Activated naive CD8-positive, alpha-beta T cell treated with anti-CD3 and anti-CD28 coated beads, Interleukin-2, amount 10 ng/mL, durations not matched to agents 7 days and 5 days (primary cell): Measurements from ENCODE around the gene ERH. TPM values are rescaled to one million over a fixed set of nuclear protein-coding genes. Genes with fewer than 3 reads are reported as not detected.
"Not testable (repeated sequence)": the region's sequence is repeated elsewhere in the genome, so short reads cannot be mapped to it uniquely, and the experiment has no call there.

Source experiments
- ATAC-seq: fragments of 150-1000 bp; cut with Tn5 transposase; one replicate; pipeline ENCODE4 v1.10.0; 2021; ENCODE audit warnings: low read depth, moderate library complexity
- POLR2A ChIA-PET: fragments of 350-600 bp; sonication (Branson Sonifier 250); formaldehyde crosslinking; loops from one replicate; lab custom pipeline; 2021; ENCODE audit warnings: antibody characterized with exemption; lab: Charles Lee
- DNase-seq: peaks from one replicate; pipeline ENCODE4 v3.0.0; 2021
- H3K27ac Mint-ChIP-seq: one replicate; pipeline ENCODE4 v1.8.0; 2022; ENCODE audit warnings: mild to moderate bottlenecking, mixed read lengths
- H3K27me3 Mint-ChIP-seq: one replicate; pipeline ENCODE4 v1.8.0; 2022; ENCODE audit warnings: mild to moderate bottlenecking, moderate library complexity, mixed read lengths
- H3K36me3 Mint-ChIP-seq: one replicate; pipeline ENCODE4 v1.8.0; 2021; ENCODE audit warnings: mild to moderate bottlenecking, mixed read lengths
- H3K4me1 Mint-ChIP-seq: one replicate; pipeline ENCODE4 v1.8.0; 2021; ENCODE audit warnings: mixed read lengths
- H3K4me3 Mint-ChIP-seq: one replicate; pipeline ENCODE4 v1.8.0; 2022; ENCODE audit warnings: mild to moderate bottlenecking, moderate library complexity, mixed read lengths
- H3K9me3 Mint-ChIP-seq: one replicate; pipeline ENCODE4 v1.8.0; 2021; ENCODE audit warnings: mixed read lengths
- total RNA-seq, 2 experiments: library from RNA; stranded (reverse); gene quantifications; one replicate each; pipeline ENCODE4 v1.2.3, GENCODE V29; 2021

The ERH gene
- 100 to 1,000 TPM; 226 to 233 TPM for total RNA-seq

- POLR2A ChIA-PET, result interaction anchor here (0.6 to 2.5 kb wide), 12 partner anchors 11 to 1115 kb away, joined by 3 to 17 read pairs (median 4); partner anchors contain the start of genes DCAF5 and SRSF5
- no peaks in the 10 kb centered on the region for H3K9me3 Mint-ChIP-seq
- ATAC-seq, result peak; percentile 84
- H3K36me3 Mint-ChIP-seq, result peaks cover 32% of the 10 kb centered on the region
- H3K27ac Mint-ChIP-seq, result peak within 1 kb of the TSS; percentile 100
- H3K4me1 Mint-ChIP-seq, result peaks cover 53% of the 10 kb centered on the region
- H3K27me3 Mint-ChIP-seq, result no peaks in the 10 kb centered on the region
- peak within 1 kb of the TSS; percentile 99 for H3K4me3 Mint-ChIP-seq
- peak; percentile 89 for DNase-seq
Observed at GRCh38 chr14:69398053-69398817, at the start of gene ERH, which contains the start of gene SLC39A9. TSS of gene ERH (minus strand) at chr14:69398299. CDS start at chr14:69398233, 66 bp downstream. TSS of gene SLC39A9 (plus strand) at chr14:69398692. CDS start at chr14:69399370, 678 bp downstream.

- H3K4me1 Mint-ChIP-seq, result peaks cover 4% of the 10 kb centered on the region
- no peaks in the 10 kb centered on the region for H3K27me3 Mint-ChIP-seq
- H3K27ac Mint-ChIP-seq, result no peak overlapping the region
- POLR2A ChIA-PET, result no interaction called here
- DNase-seq, result no peak
- H3K4me3 Mint-ChIP-seq, result no peak overlapping the region
- ATAC-seq, result no peak
- H3K9me3 Mint-ChIP-seq, result no peaks in the 10 kb centered on the region
- peaks cover 34% of the 10 kb centered on the region for H3K36me3 Mint-ChIP-seq
Observed at GRCh38 chr14:69443296-69443805, 45.3 kb upstream of the ERH start.

GRCh38 chr14:69441948-69442347 lies 43.8 kb upstream of the ERH start:
- H3K9me3 Mint-ChIP-seq, result no peaks in the 10 kb centered on the region
- no peaks in the 10 kb centered on the region for H3K27me3 Mint-ChIP-seq
- no peak for DNase-seq
- POLR2A ChIA-PET, result no interaction called here
- no peak overlapping the region for H3K4me3 Mint-ChIP-seq
- H3K36me3 Mint-ChIP-seq, result peaks cover 31% of the 10 kb centered on the region
- peaks cover 4% of the 10 kb centered on the region for H3K4me1 Mint-ChIP-seq
- no peak overlapping the region for H3K27ac Mint-ChIP-seq
- ATAC-seq, result no peak

GRCh38 chr14:69439521-69440270 lies 41.6 kb upstream of the ERH start:
- Mint-ChIP-seq H3K27ac (no peak overlapping the region), H3K27me3 (no peaks in the 10 kb centered on the region), H3K36me3 (peaks cover 17% of the 10 kb centered on the region), H3K4me3 (no peak overlapping the region), H3K9me3 (no peaks in the 10 kb centered on the region), H3K4me1 (peaks cover 3% of the 10 kb centered on the region)
- no peak for DNase-seq
- no peak for ATAC-seq
- POLR2A ChIA-PET, result no interaction called here

GRCh38 chr14:69432364-69432763 lies 34.3 kb upstream of the ERH start:
- peaks cover 3% of the 10 kb centered on the region for H3K4me1 Mint-ChIP-seq

GRCh38 chr14:69430306-69430939 lies 32.3 kb upstream of the ERH start:
- POLR2A ChIA-PET, result no interaction called here
- no peak for ATAC-seq
- no peaks in the 10 kb centered on the region for H3K9me3 Mint-ChIP-seq
- peaks cover 24% of the 10 kb centered on the region for H3K36me3 Mint-ChIP-seq
- H3K27ac Mint-ChIP-seq, result no peak overlapping the region
- H3K27me3 Mint-ChIP-seq, result no peaks in the 10 kb centered on the region
- H3K4me1 Mint-ChIP-seq, result peaks cover 3% of the 10 kb centered on the region
- H3K4me3 Mint-ChIP-seq, result no peak overlapping the region
- DNase-seq, result no peak

More at GRCh38 chr14:69432364-69432763, 34.3 kb upstream of the ERH start:
- H3K4me3 Mint-ChIP-seq, result no peak overlapping the region
- H3K36me3 Mint-ChIP-seq, result peaks cover 21% of the 10 kb centered on the region
- no peak for DNase-seq
- POLR2A ChIA-PET, result no interaction called here
- ATAC-seq, result no peak
- H3K27ac Mint-ChIP-seq, result no peak overlapping the region
- no peaks in the 10 kb centered on the region for H3K9me3 Mint-ChIP-seq
- no peaks in the 10 kb centered on the region for H3K27me3 Mint-ChIP-seq

- POLR2A ChIA-PET, result no interaction called here
- Mint-ChIP-seq H3K4me1 (peaks cover 2% of the 10 kb centered on the region), H3K9me3 (no peaks in the 10 kb centered on the region), H3K4me3 (no peak overlapping the region), H3K36me3 (peaks cover 30% of the 10 kb centered on the region), H3K27me3 (no peaks in the 10 kb centered on the region), H3K27ac (no peak overlapping the region)
- no peak for DNase-seq
- no peak for ATAC-seq
Observed at GRCh38 chr14:69429643-69430042, 31.5 kb upstream of the ERH start.

- Mint-ChIP-seq H3K4me3 (no peak overlapping the region), H3K27me3 (no peaks in the 10 kb centered on the region), H3K4me1 (peaks cover 4% of the 10 kb centered on the region), H3K9me3 (no peaks in the 10 kb centered on the region), H3K36me3 (peaks cover 35% of the 10 kb centered on the region), H3K27ac (no peak overlapping the region)
- ATAC-seq (no peak), DNase-seq (no peak)
- POLR2A ChIA-PET, result no interaction called here
Observed at GRCh38 chr14:69428289-69428998, 30.3 kb upstream of the ERH start.

- H3K27me3 Mint-ChIP-seq, result no peaks in the 10 kb centered on the region
- peaks cover 4% of the 10 kb centered on the region for H3K4me1 Mint-ChIP-seq
- peaks cover 35% of the 10 kb centered on the region for H3K36me3 Mint-ChIP-seq
- DNase-seq (no peak), ATAC-seq (no peak)
- POLR2A ChIA-PET, result interaction anchor here (0.7 kb wide), 1 partner anchor 30 kb away, joined by 4 read pairs; the partner anchor contains the start of genes ERH and SLC39A9
- H3K27ac Mint-ChIP-seq, result no peak overlapping the region
- no peak overlapping the region for H3K4me3 Mint-ChIP-seq
- no peaks in the 10 kb centered on the region for H3K9me3 Mint-ChIP-seq
Observed at GRCh38 chr14:69427596-69427995, 29.5 kb upstream of the ERH start.

- Mint-ChIP-seq H3K36me3 (peaks cover 31% of the 10 kb centered on the region), H3K9me3 (no peaks in the 10 kb centered on the region), H3K4me3 (no peak overlapping the region), H3K27ac (no peak overlapping the region), H3K27me3 (no peaks in the 10 kb centered on the region), H3K4me1 (peaks cover 18% of the 10 kb centered on the region)
- POLR2A ChIA-PET, result no interaction called here
- DNase-seq, result no peak
- ATAC-seq, result no peak
Observed at GRCh38 chr14:69424149-69424923, 26.2 kb upstream of the ERH start.

GRCh38 chr14:69423279-69423678 lies 25.2 kb upstream of the ERH start:
- POLR2A ChIA-PET, result no interaction called here
- H3K9me3 Mint-ChIP-seq, result no peaks in the 10 kb centered on the region
- no peak for DNase-seq
- no peak overlapping the region for H3K4me3 Mint-ChIP-seq
- peaks cover 22% of the 10 kb centered on the region for H3K4me1 Mint-ChIP-seq
- no peaks in the 10 kb centered on the region for H3K27me3 Mint-ChIP-seq
- ATAC-seq, result no peak
- H3K36me3 Mint-ChIP-seq, result peaks cover 35% of the 10 kb centered on the region
- no peak overlapping the region for H3K27ac Mint-ChIP-seq

GRCh38 chr14:69416087-69416486 lies 18.0 kb upstream of the ERH start:
- H3K36me3 Mint-ChIP-seq, result peaks cover 27% of the 10 kb centered on the region
- not testable (repeated sequence) for H3K4me3 Mint-ChIP-seq, H3K27ac Mint-ChIP-seq

More at GRCh38 chr14:69416087-69416486, 18.0 kb upstream of the ERH start:
- Mint-ChIP-seq H3K9me3 (peaks cover 11% of the 10 kb centered on the region), H3K4me1 (peaks cover 18% of the 10 kb centered on the region)
- H3K27me3 Mint-ChIP-seq, POLR2A ChIA-PET, ATAC-seq, DNase-seq: not testable (repeated sequence)
